Choroid plexus epithelial cell (primary cell): ENCODE results near the gene TM4SF1.
A peak's percentile ranks its signal among the peaks of the same experiment; 100 is the strongest.

ENCODE experiments used
- DNase-seq: peaks from one replicate; pipeline ENCODE4 v3.0.0-alpha.2; 2010; ENCODE audit warnings: low read depth
- H3K4me3 ChIP-seq: 2 replicates; pipeline ENCODE4 v1.5.1; 2011; ENCODE audit warnings: low read depth, mild to moderate bottlenecking, control low read depth, low read length, moderate library complexity
- CTCF ChIP-seq: conservative IDR thresholded peaks from 2 replicates; pipeline ENCODE4 v1.5.1; 2011; ENCODE audit warnings: low read depth, mild to moderate bottlenecking, control low read depth, inconsistent platforms, low read length, moderate library complexity

The TM4SF1 gene

DNA sequence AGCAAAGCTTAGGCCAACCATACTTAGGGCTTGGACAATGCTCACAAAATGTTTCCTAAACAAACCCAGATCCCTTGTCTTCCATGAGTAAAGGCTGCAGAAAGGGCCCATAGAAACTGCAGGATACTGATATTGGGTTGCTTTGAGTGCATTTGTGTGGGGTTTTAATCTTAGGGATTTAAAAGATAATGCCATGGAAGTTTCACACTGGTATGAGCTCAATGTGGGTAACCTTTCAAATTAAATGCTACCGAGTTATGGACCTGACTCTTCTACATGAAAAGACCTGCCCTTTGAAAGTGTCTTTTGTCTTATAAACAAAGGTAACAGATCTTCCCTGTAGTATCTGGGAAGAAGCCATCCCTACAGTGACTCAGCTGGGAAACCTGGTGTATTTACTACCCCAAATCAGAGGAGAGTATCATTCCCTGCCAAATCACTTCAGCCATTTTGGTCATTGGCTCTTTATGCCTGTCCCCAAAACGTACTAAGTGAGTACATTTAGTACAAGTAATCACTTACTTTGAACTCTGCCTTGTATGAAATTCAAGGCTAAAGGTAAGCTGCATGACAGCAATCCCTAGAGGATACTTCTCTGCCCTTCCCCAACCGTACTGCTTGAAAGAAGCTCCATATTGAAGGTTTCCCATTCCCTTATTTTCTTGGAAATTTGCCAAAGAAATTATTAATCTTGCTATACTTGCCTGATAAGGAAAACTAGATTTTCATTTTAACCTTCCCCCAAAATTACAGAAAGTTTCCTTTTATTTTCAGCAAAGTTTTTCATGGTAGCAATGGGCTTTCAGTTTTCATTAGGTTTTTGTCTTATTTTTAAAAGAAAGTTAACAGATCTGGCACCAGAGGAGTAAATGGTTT is 7.2 kb downstream of the TM4SF1 start:
- no peak overlapping the region for H3K4me3 ChIP-seq
- no peak for TF ChIP-seq CTCF
- DNase-seq: no peak

DNA sequence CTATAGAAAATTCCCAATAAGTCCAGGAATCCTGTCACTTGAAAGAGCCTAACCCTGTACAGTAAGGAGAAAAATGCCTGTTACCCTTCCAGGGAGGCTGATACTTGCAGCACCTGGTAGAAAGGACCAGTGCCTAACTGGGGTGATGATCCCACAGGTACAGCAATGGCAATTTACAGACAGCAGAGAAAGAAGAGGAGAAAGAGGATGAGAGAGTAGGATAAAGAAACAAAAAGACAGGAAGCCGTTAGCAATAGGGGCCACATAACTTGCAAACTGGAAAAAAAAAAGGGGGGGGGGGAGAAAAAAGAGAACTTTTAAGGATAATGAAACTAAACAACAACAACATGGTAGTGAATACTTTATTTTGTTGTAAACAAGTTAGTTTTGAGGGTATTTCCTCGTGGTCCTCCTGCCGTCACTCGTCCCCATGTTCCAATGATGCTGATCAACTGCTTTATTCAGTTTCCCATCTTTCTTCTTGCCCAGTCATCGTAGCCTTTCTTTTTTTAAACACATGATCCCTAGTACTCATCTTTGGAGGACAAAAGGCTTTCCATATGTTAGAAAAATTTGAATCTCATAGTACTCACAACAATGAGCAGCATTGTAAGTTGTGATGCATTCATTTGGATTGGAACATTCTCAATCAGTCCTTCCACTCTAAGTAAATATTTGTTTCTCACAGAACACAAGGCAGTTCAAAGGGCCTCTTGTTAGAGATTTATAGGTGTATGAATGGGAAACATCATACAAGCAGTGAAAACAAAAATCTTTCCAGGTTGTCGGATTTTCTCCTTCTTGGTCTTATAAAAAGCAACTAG is 8.6 kb downstream of the TM4SF1 start:
- TF ChIP-seq CTCF: no peak
- DNase-seq: no peak
- no peak overlapping the region for H3K4me3 ChIP-seq

GRCh38 chr3:149368201-149368673 is 9.2 kb downstream of the TM4SF1 start:
- peak; percentile 23 for TF ChIP-seq CTCF
- no peak for DNase-seq
- no peak overlapping the region for H3K4me3 ChIP-seq

DNA sequence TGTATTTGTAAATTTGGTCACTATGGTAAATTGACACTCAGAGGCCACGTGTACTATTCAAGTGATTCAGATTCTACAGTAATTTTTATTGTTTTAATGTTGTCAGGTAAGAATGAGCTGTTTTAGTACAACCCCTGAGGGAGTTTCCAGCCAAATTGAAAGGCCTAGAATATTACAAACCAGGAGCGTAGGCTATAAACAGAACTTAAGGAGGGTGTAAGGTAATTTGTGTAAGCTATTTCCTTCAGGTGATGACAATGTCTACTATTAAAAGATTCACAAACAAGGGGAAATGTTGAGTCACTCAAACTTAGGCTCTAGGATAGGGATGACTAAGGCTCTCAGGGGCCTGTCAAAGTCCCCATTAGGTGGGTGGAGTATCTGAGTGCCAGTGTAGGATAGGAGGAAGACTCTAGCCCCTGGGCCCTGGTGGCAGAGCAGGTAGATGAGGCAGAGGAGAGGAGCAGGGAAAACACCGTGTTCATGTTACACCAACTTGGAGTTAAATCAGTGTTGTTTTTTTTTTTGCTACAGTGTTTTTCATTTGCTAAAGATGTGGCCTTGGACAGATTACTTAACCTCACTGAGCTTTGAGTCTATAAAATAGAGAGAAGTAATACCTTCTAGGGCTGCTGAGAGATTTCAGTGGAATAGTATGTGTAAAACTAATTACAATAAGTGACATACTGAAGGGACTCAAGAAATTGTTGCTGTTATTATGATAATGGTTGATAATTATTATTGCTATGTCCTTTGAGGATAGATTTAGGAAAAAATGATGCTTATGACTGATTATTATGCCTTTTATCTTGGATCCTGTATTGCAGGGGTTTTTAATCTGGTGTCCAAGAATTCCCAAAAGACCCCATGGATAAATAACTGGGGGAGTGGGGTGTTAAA is 10.3 kb downstream of the TM4SF1 start:
- peak; percentile 57 for DNase-seq

GRCh38 chr3:149366031-149366430 is 11.4 kb downstream of the TM4SF1 start:
- no peak overlapping the region for H3K4me3 ChIP-seq
- no peak for DNase-seq
- TF ChIP-seq CTCF: no peak

More for the DNA sequence above, 10.3 kb downstream of the TM4SF1 start:
- H3K4me3 ChIP-seq: no peak overlapping the region
- no peak for TF ChIP-seq CTCF

DNA sequence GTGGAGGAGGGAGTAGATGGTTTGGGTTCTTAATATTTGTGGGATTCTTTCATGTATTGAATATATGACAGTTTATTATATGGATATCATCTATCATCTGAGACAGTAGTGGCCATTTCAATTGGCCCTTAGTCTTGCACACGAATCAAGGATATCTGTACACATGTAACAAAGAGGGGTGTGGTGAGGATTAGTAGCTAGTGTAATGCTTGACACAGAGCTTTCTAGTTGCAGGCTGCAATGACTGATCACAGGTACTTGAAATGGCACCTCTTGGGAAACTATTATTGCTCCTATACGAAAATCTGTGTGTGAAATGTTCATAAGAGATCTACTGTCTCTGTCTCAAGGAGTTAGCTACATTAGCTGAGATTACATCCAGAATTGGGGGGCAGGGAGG is 12.8 kb downstream of the TM4SF1 start:
- TF ChIP-seq CTCF: no peak
- DNase-seq: no peak
- no peak overlapping the region for H3K4me3 ChIP-seq
